SK-N-MC (cell line): ENCODE data around the gene LPCAT3.

Experiments used
- EZH2 ChIP-seq: fragments of 200-600 bp; sonication (generic); IDR thresholded peaks from one replicate; pipeline ENCODE4 v1.6.1; 2017; ENCODE audit warnings: antibody characterized with exemption
- POLR2AphosphoS5 ChIP-seq: IDR thresholded peaks from 2 replicates; pipeline ENCODE4 v1.6.1; 2012; ENCODE audit warnings: mild to moderate bottlenecking, low read depth, low read length, borderline replicate concordance

DNA sequence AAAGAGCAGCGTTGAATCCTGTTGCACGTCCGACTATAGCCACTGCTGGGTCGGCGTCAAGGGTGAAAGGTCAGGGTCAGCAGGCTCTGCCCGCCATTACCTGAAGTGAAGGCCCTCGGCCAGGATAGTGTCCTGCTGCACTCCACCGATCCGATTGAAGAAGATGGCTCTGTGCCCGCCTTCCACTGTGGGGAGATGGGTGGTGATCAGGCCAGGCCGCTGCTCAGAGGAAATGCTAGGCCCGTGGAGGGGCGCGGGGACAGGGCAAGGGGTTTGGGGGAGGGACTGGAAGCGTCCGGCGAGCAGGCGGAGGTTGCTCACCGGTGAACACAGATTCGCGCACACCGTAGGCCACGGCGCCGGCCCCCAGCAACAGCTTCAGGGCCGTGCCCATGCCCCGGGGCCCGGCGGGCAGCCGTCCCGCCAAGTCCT lies 48.2 kb downstream of the LPCAT3 start:
- TF ChIP-seq POLR2AphosphoS5 (no peak), EZH2 (no peak)
